ENCODE measurements around the gene KRTAP3-2.

Gene KRTAP3-2

GRCh38 chr17:40951011-40951622 is 48.6 kb downstream of the KRTAP3-2 start:
- in situ Hi-C loops (cut with MboI; ENCODE audit: low pct_unique_long_range_greater_than_20kb, low sequenced_read_pairs, unreplicated experiment): no loop called here
- no peak for DNase-seq (ENCODE audit: low spot score)
- TF ChIP-seq CTCF (IDR thresholded peaks at IDR 0.05; ENCODE audit: extremely low read depth, insufficient read depth, missing control alignments): no peak

GRCh38 chr17:40950176-40950575 is 49.5 kb downstream of the KRTAP3-2 start:
- DNase-seq (ENCODE audit: low spot score): no peak
- TF ChIP-seq CTCF (IDR thresholded peaks at IDR 0.05; ENCODE audit: extremely low read depth, insufficient read depth, missing control alignments): no peak
- in situ Hi-C loops (cut with MboI; ENCODE audit: low pct_unique_long_range_greater_than_20kb, low sequenced_read_pairs, unreplicated experiment): no loop called here

GRCh38 chr17:40949418-40949817 is 50.3 kb downstream of the KRTAP3-2 start:
- no peak for DNase-seq (ENCODE audit: low spot score)
- in situ Hi-C loops (cut with MboI; ENCODE audit: low pct_unique_long_range_greater_than_20kb, low sequenced_read_pairs, unreplicated experiment): no loop called here
- no peak for TF ChIP-seq CTCF (IDR thresholded peaks at IDR 0.05; ENCODE audit: extremely low read depth, insufficient read depth, missing control alignments)
